Measurements from ENCODE around the gene KIF4B. TPM values are rescaled to one million over a fixed set of nuclear protein-coding genes. Genes with fewer than 3 reads are reported as not detected.

The KIF4B gene
- total and polyA plus RNA-seq, 2 donors (not counting 3 experiments of a cell fraction or from before 2014, with no cell fraction given) = 0.44 TPM; not detected in 1

DNA sequence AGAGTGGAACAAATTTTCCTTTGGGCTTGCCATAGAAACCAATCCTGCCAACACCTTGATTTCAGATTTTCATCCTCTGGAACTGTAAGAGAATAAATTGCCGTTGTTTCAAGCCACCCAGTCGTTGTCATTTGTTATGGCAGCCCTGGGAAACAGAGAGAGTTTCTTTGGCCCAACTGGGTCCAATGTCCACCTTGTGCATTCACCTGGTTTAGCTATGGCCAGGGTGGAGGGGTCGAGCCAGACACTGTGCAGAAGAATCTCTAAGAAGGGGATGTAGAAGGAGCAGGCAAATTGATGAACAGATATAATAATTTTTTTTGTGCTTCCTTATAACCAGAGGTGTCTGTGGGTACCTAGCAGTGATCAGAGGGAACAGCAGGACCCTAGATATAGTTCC, 9.8 kb downstream of the KIF4B start:
- dilution Hi-C loops (cut with MboI; ENCODE audit: extremely low pct_ligation_motif_present, low sequenced_read_pairs) (no loop called here), intact Hi-C loops (cut with micrococcal nuclease) (no loop called here)
- TF ChIP-seq, protein P1, sequence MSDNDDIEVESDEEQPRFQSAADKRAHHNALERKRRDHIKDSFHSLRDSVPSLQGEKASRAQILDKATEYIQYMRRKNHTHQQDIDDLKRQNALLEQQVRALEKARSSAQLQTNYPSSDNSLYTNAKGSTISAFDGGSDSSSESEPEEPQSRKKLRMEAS (IDR thresholded peaks at IDR 0.05; ENCODE audit: insufficient read depth, insufficient read length) = no peak
- TF ChIP-seq FOS (IDR thresholded peaks at IDR 0.05; ENCODE audit: borderline replicate concordance, insufficient read depth, low read length) = no peak
- no peak for TF ChIP-seq MYC (IDR thresholded peaks at IDR 0.05; ENCODE audit: low read depth, low read length)
- TF ChIP-seq JUN (IDR thresholded peaks at IDR 0.05; ENCODE audit: borderline replicate concordance, insufficient read depth, insufficient read length, low read depth) = no peak
- TF ChIP-seq, protein P2, sequence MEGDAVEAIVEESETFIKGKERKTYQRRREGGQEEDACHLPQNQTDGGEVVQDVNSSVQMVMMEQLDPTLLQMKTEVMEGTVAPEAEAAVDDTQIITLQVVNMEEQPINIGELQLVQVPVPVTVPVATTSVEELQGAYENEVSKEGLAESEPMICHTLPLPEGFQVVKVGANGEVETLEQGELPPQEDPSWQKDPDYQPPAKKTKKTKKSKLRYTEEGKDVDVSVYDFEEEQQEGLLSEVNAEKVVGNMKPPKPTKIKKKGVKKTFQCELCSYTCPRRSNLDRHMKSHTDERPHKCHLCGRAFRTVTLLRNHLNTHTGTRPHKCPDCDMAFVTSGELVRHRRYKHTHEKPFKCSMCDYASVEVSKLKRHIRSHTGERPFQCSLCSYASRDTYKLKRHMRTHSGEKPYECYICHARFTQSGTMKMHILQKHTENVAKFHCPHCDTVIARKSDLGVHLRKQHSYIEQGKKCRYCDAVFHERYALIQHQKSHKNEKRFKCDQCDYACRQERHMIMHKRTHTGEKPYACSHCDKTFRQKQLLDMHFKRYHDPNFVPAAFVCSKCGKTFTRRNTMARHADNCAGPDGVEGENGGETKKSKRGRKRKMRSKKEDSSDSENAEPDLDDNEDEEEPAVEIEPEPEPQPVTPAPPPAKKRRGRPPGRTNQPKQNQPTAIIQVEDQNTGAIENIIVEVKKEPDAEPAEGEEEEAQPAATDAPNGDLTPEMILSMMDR (IDR thresholded peaks at IDR 0.05; ENCODE audit: extremely low read depth in 1 of 2, insufficient read depth in 1 of 2, low read depth in 1 of 2, low read length in 2 of 2) = no peak
- no peak for TF ChIP-seq POLR2AphosphoS5 (IDR thresholded peaks at IDR 0.05; ENCODE audit: insufficient read depth, low read depth, low read length)
- no peak for TF ChIP-seq POLR2A (IDR thresholded peaks at IDR 0.05; ENCODE audit: low read depth, low read length)
- no peak for TF ChIP-seq EZH2 (IDR thresholded peaks at IDR 0.05; ENCODE audit: borderline replicate concordance, low read depth, low read length, severe bottlenecking)
- FAIRE-seq (no peak), DNase-seq (ENCODE audit: low read depth, low spot score) (no peak)
- H3K9me1 ChIP-seq (replicated peaks; ENCODE audit: control insufficient read depth, extremely low read depth, insufficient read depth, low read length) = no peaks in the 10 kb centered on the region
- no peak overlapping the region for H3K4me3 ChIP-seq (replicated peaks in 1 of 3; ENCODE audit: insufficient read depth in 1 of 3, low read depth in 1 of 3, low read length in 3 of 3)
- ChIA-PET POLR2A (no interaction called here), CTCF (interaction anchor here (1.3 kb wide), 1 partner anchor 51 kb away, joined by 4 read pairs; no protein-coding TSS in a partner anchor)
- no TSS peak for BruUV-seq (replicated peaks)
- H2AFZ ChIP-seq (ENCODE audit: low read depth, low read length) = no peak overlapping the region
- no peaks in the 10 kb centered on the region for H3K36me3 ChIP-seq (ENCODE audit: control insufficient read depth in 2 of 2, extremely low read depth in 1 of 2, insufficient read depth in 2 of 2, low read length in 2 of 2)
- no peaks in the 10 kb centered on the region for H3K27me3 ChIP-seq (ENCODE audit: control insufficient read depth in 2 of 2, insufficient read depth in 2 of 2, low read length in 2 of 2)
- H3K4me1 ChIP-seq (ENCODE audit: control insufficient read depth, extremely low read depth, insufficient read depth, low read length) = no peaks in the 10 kb centered on the region
- no peak overlapping the region for H3K4me2 ChIP-seq (ENCODE audit: insufficient read depth, low read length)
- no peaks in the 10 kb centered on the region for H4K20me1 ChIP-seq (replicated peaks; ENCODE audit: control insufficient read depth, extremely low read depth, insufficient read depth, low read length)
- H3K9me3 ChIP-seq (replicated peaks; ENCODE audit: control insufficient read depth, insufficient read depth, low read length) = no peaks in the 10 kb centered on the region
- no peaks in the 10 kb centered on the region for H3K79me2 ChIP-seq (ENCODE audit: control insufficient read depth, insufficient read depth, low read length)
- H3K9ac ChIP-seq (replicated peaks; ENCODE audit: extremely low read depth, insufficient read depth, low read length) = no peak overlapping the region
- no peak overlapping the region for H3K27ac ChIP-seq (ENCODE audit: insufficient read depth, low read depth, low read length)
